Endodermal cell (in vitro differentiated cells): Measurements from ENCODE around the gene CD200R1. TPM values are rescaled to one million over a fixed set of nuclear protein-coding genes. Genes with fewer than 3 reads are reported as not detected.

Experiments used
- DNase-seq: peaks from one replicate; pipeline ENCODE4 v3.0.0-alpha.2; 2017
- H3K27ac ChIP-seq: 2 replicates; pipeline ENCODE4 v1.5.1; 2013; ENCODE audit warnings: mild to moderate bottlenecking, low read depth, low read length, moderate library complexity
- H3K27me3 ChIP-seq: 2 replicates; pipeline ENCODE4 v1.6.1; 2013; ENCODE audit warnings: mild to moderate bottlenecking, low read length, moderate library complexity; ENCODE audit not compliant: insufficient read depth, control insufficient read depth, poor library complexity, severe bottlenecking
- H3K36me3 ChIP-seq: 2 replicates; pipeline ENCODE4 v1.7.0; 2013; ENCODE audit warnings: mild to moderate bottlenecking, low read length, moderate library complexity; ENCODE audit not compliant: control insufficient read depth, insufficient read depth
- H3K4me1 ChIP-seq: one replicate; pipeline ENCODE4 v1.7.0; 2013; ENCODE audit warnings: low read length; ENCODE audit not compliant: control insufficient read depth, insufficient read depth
- H3K4me3 ChIP-seq: 2 replicates; pipeline ENCODE4 v1.5.1; 2013; ENCODE audit warnings: mild to moderate bottlenecking, low read length, moderate library complexity
- H3K9ac ChIP-seq: 2 replicates; pipeline ENCODE4 v1.6.1; 2013; ENCODE audit warnings: mild to moderate bottlenecking, low read length, moderate library complexity; ENCODE audit not compliant: poor library complexity, severe bottlenecking; ENCODE audit errors: extremely low read depth
- H3K9me3 ChIP-seq: 2 replicates; pipeline ENCODE4 v1.6.1; 2013; ENCODE audit warnings: mild to moderate bottlenecking, low read length, moderate library complexity; ENCODE audit not compliant: control insufficient read depth
- H3K27ac Mint-ChIP-seq: 2 replicates; pipeline ENCODE4 v1.8.0; 2020; ENCODE audit warnings: mixed read lengths
- H3K27me3 Mint-ChIP-seq: 2 replicates; pipeline ENCODE4 v1.8.0; 2021; ENCODE audit warnings: mild to moderate bottlenecking, mixed read lengths; ENCODE audit not compliant: insufficient read depth
- H3K36me3 Mint-ChIP-seq: 2 replicates; pipeline ENCODE4 v1.8.0; 2020; ENCODE audit warnings: low read depth, mixed read lengths
- H3K4me1 Mint-ChIP-seq: 2 replicates; pipeline ENCODE4 v1.8.0; 2020; ENCODE audit warnings: mixed read lengths
- H3K4me3 Mint-ChIP-seq: 2 replicates; pipeline ENCODE4 v1.8.0; 2020; ENCODE audit warnings: mild to moderate bottlenecking, moderate library complexity, mixed read lengths
- H3K9me3 Mint-ChIP-seq: 2 replicates; pipeline ENCODE4 v1.8.0; 2020; ENCODE audit warnings: mild to moderate bottlenecking, mixed read lengths
- whole genome bisulfite sequencing, 2 experiments: methylation state at CpG; one replicate each; pipeline versions ENCODE4 v1.1.5 to v1.1.7; 2013; ENCODE audit warnings: missing lambda C conversion rate in 2 of 2, mixed read lengths in 1 of 2; ENCODE audit not compliant: insufficient coverage in 1 of 2, insufficient read length in 1 of 2; 5-methylcytosine and 5-hydroxymethylcytosine counted together
- total RNA-seq, 2 donors: library from RNA; stranded (reverse); fragmentation: NEBNext Ultra II Directional in 1 of 2; extraction: Animal tissue kit (Norgen Biotek cat#: 25700) in 1 of 2; gene quantifications; 2 replicates in 1 of 2; 3 replicates in 1 of 2; pipeline ENCODE4 v1.2.1, GENCODE V29; 2021
- TF ChIP-seq, protein P1 (sequence below): fragments of 200-600 bp; sonication (generic); conservative IDR thresholded peaks from 2 replicates; pipeline ENCODE4 v1.5.0; 2021; ENCODE audit warnings: antibody characterized with exemption, mild to moderate bottlenecking

The CD200R1 gene
- total RNA-seq, 2 donors from 2014 or later = 1.1 TPM; not detected in 1

DNA sequence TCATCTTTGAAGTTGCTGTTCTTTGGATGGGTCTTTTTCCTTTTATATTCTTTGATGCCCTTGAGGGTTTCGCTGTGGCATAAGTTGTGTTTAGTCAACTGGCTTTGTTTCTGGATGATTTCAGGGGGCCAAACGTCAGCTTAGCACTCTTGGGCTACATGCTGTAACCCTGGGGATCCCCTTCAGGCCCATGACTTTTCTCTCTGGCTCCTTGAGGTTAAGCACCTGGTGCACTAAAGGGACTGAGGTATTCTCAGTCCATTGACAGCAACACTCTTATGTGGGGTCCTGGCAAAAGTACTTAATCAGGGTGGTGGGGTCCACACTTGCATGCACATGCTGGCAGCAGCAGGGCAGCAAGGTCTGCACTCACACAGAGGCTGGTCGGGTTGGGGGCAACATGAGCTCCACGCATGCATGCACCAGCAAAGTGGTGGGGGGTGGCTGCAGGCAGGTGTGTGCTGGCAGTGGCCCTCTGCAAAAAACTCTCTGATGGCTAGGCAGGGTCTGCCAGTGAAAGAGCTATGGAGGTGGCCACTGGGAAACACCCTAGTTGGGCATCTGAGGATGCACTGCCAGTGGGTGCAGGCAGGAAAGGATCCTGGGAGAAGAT lies 90.1 kb downstream of the CD200R1 start:
- Histone ChIP-seq H3K4me1 (no peaks in the 10 kb centered on the region), H3K4me3 (no peak overlapping the region), H3K9ac (no peak overlapping the region), H3K27ac (no peak overlapping the region), H3K36me3 (no peaks in the 10 kb centered on the region), H3K9me3 (no peaks in the 10 kb centered on the region), H3K27me3 (no peaks in the 10 kb centered on the region)
- Mint-ChIP-seq H3K4me1 (peaks cover 8% of the 10 kb centered on the region), H3K36me3 (no peaks in the 10 kb centered on the region), H3K27me3 (no peaks in the 10 kb centered on the region), H3K4me3 (no peak overlapping the region), H3K9me3 (no peaks in the 10 kb centered on the region), H3K27ac (no peak overlapping the region)
- WGBS, 2 experiments = 93 to 100% methylated on average over 3 to 4 of the region's 4 CpGs
- TF ChIP-seq, protein P1, sequence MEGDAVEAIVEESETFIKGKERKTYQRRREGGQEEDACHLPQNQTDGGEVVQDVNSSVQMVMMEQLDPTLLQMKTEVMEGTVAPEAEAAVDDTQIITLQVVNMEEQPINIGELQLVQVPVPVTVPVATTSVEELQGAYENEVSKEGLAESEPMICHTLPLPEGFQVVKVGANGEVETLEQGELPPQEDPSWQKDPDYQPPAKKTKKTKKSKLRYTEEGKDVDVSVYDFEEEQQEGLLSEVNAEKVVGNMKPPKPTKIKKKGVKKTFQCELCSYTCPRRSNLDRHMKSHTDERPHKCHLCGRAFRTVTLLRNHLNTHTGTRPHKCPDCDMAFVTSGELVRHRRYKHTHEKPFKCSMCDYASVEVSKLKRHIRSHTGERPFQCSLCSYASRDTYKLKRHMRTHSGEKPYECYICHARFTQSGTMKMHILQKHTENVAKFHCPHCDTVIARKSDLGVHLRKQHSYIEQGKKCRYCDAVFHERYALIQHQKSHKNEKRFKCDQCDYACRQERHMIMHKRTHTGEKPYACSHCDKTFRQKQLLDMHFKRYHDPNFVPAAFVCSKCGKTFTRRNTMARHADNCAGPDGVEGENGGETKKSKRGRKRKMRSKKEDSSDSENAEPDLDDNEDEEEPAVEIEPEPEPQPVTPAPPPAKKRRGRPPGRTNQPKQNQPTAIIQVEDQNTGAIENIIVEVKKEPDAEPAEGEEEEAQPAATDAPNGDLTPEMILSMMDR = no peak
- no peak for DNase-seq

DNA sequence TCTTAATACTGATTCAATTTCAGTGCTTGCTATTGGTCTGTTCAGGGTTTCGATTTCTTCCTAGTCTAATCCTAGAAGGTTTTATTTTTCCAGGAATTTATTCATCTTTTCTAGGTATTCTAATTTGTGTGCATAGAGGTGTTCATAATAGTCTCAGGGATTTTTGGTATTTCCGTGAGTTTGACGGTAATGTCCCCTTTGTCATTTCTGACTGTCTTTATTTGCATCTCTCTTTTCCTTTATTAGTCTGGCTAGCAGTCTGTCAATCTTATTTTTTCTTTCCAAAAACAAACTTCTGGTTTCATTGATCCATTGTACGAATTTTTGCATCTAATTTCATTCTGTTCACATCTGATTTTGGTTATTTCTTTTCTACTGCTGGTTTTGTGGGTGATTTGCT lies 93.0 kb downstream of the CD200R1 start:
- WGBS, 2 experiments = 80 to 94% methylated on average over 1 to 4 of the region's 4 CpGs

DNA sequence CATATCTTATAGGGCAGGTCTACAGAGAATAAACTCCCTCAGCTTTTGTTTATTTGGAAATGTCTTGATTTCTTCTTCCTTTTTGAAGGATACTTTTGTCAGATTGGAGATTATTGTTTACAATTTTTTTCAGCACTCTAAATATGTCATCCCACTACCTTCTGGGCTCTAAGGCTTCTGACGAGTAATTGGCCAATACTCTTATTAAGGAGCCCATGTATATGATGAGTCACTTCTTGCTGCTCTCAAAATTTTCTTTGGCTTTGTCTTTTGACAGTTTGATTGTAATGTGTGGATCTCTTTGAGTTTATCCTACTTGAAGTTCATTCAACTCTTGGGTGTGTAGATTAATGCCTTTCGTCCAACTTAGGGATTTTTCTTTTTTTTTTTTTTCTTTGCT lies 99.3 kb downstream of the CD200R1 start:
- DNase-seq = no peak
- WGBS, 2 experiments = 85 to 100% methylated on average over 2 of the region's 2 CpGs
- no peaks in the 10 kb centered on the region for H3K4me1 ChIP-seq
- Mint-ChIP-seq H3K4me1 (no peaks in the 10 kb centered on the region), H3K27me3 (no peaks in the 10 kb centered on the region), H3K27ac (no peak overlapping the region), H3K9me3 (no peaks in the 10 kb centered on the region), H3K4me3 (no peak overlapping the region), H3K36me3 (no peaks in the 10 kb centered on the region)
- H3K4me3 ChIP-seq = no peak overlapping the region
- no peaks in the 10 kb centered on the region for H3K9me3 ChIP-seq
- H3K27ac ChIP-seq = no peak overlapping the region
- H3K27me3 ChIP-seq = no peaks in the 10 kb centered on the region
- no peaks in the 10 kb centered on the region for H3K36me3 ChIP-seq
- TF ChIP-seq, protein P1 = no peak
- no peak overlapping the region for H3K9ac ChIP-seq

More for the DNA sequence above, 93.0 kb downstream of the CD200R1 start:
- TF ChIP-seq, protein P1 = no peak
- Mint-ChIP-seq H3K27me3 (no peaks in the 10 kb centered on the region), H3K27ac (no peak overlapping the region), H3K36me3 (no peaks in the 10 kb centered on the region), H3K4me3 (no peak overlapping the region), H3K4me1 (no peaks in the 10 kb centered on the region), H3K9me3 (no peaks in the 10 kb centered on the region)
- Histone ChIP-seq H3K9me3 (no peaks in the 10 kb centered on the region), H3K4me3 (no peak overlapping the region), H3K27me3 (no peaks in the 10 kb centered on the region), H3K36me3 (no peaks in the 10 kb centered on the region), H3K4me1 (no peaks in the 10 kb centered on the region), H3K27ac (no peak overlapping the region), H3K9ac (no peak overlapping the region)
- DNase-seq = no peak
